Measurements from ENCODE around the gene ATP5PF. TPM values are rescaled to one million over a fixed set of nuclear protein-coding genes. Genes with fewer than 3 reads are reported as not detected.
"Not testable (repeated sequence)": the region's sequence is repeated elsewhere in the genome, so short reads cannot be mapped to it uniquely, and the experiment has no call there.

Gene ATP5PF
- total RNA-seq, 1 donor from 2014 or later = 117 TPM

GRCh38 chr21:25710550-25710949 lies 24.2 kb downstream of the ATP5PF start:
- Mint-ChIP-seq H3K9me3 (ENCODE audit: unreplicated experiment) (no peaks in the 10 kb centered on the region), H3K36me3 (ENCODE audit: unreplicated experiment) (no peaks in the 10 kb centered on the region), H3K27ac (ENCODE audit: unreplicated experiment) (no peak overlapping the region), H3K4me1 (ENCODE audit: unreplicated experiment) (no peaks in the 10 kb centered on the region), H3K27me3 (ENCODE audit: unreplicated experiment) (no peaks in the 10 kb centered on the region), H3K4me3 (ENCODE audit: unreplicated experiment) (no peak overlapping the region)
- no peak for DNase-seq (ENCODE audit: extremely low spot score, unreplicated experiment)
- TF ChIP-seq, protein P1, sequence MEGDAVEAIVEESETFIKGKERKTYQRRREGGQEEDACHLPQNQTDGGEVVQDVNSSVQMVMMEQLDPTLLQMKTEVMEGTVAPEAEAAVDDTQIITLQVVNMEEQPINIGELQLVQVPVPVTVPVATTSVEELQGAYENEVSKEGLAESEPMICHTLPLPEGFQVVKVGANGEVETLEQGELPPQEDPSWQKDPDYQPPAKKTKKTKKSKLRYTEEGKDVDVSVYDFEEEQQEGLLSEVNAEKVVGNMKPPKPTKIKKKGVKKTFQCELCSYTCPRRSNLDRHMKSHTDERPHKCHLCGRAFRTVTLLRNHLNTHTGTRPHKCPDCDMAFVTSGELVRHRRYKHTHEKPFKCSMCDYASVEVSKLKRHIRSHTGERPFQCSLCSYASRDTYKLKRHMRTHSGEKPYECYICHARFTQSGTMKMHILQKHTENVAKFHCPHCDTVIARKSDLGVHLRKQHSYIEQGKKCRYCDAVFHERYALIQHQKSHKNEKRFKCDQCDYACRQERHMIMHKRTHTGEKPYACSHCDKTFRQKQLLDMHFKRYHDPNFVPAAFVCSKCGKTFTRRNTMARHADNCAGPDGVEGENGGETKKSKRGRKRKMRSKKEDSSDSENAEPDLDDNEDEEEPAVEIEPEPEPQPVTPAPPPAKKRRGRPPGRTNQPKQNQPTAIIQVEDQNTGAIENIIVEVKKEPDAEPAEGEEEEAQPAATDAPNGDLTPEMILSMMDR (IDR thresholded peaks at IDR 0.05) = no peak

DNA sequence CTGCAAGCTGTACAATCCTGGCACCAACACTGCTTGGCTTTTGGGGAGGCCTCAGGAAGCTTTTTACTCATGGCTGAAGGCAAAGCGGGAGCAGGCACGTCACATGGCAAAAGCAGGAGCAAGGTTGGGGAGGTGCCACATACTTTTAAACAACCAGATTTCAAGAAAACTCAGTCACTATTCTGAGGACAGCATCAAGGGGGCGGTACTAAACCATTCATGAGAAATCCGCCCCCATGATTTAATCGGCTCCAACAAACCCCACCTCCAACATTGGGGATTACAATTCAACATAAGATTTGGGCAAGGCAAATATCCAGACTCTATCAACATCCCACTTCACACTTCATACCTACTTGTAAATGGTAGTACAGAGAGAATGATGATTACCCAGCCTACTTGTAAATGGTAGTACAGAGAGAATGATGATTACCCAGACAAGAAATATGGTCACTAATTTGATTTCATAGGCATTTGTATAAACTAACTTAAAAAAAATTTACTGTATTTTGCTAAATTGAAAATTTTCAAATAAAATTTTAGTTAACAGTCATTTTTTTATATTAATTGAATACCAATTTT lies 24.9 kb downstream of the ATP5PF start:
- no peaks in the 10 kb centered on the region for H3K4me1 Mint-ChIP-seq (ENCODE audit: unreplicated experiment)

GRCh38 chr21:25708467-25709065 lies 26.1 kb downstream of the ATP5PF start:
- no peak for DNase-seq (ENCODE audit: extremely low spot score, unreplicated experiment)
- Mint-ChIP-seq H3K27me3 (ENCODE audit: unreplicated experiment) (no peaks in the 10 kb centered on the region), H3K4me3 (ENCODE audit: unreplicated experiment) (no peak overlapping the region), H3K27ac (ENCODE audit: unreplicated experiment) (no peak overlapping the region), H3K4me1 (ENCODE audit: unreplicated experiment) (no peaks in the 10 kb centered on the region), H3K36me3 (ENCODE audit: unreplicated experiment) (no peaks in the 10 kb centered on the region), H3K9me3 (ENCODE audit: unreplicated experiment) (no peaks in the 10 kb centered on the region)
- TF ChIP-seq, protein P1 (IDR thresholded peaks at IDR 0.05) = peak; percentile 82

More for the DNA sequence above, 24.9 kb downstream of the ATP5PF start:
- Mint-ChIP-seq H3K36me3 (ENCODE audit: unreplicated experiment) (no peaks in the 10 kb centered on the region), H3K4me3 (ENCODE audit: unreplicated experiment) (no peak overlapping the region), H3K27ac (ENCODE audit: unreplicated experiment) (no peak overlapping the region), H3K9me3 (ENCODE audit: unreplicated experiment) (no peaks in the 10 kb centered on the region), H3K27me3 (ENCODE audit: unreplicated experiment) (no peaks in the 10 kb centered on the region)
- TF ChIP-seq, protein P1 (IDR thresholded peaks at IDR 0.05) = no peak
- DNase-seq (ENCODE audit: extremely low spot score, unreplicated experiment) = no peak

- Mint-ChIP-seq H3K4me1 (ENCODE audit: unreplicated experiment) (peaks cover 4% of the 10 kb centered on the region), H3K36me3 (ENCODE audit: unreplicated experiment) (no peaks in the 10 kb centered on the region), H3K4me3 (ENCODE audit: unreplicated experiment) (no peak overlapping the region), H3K9me3 (ENCODE audit: unreplicated experiment) (no peaks in the 10 kb centered on the region), H3K27me3 (ENCODE audit: unreplicated experiment) (no peaks in the 10 kb centered on the region), H3K27ac (ENCODE audit: unreplicated experiment) (no peak overlapping the region)
- no peak for DNase-seq (ENCODE audit: extremely low spot score, unreplicated experiment)
- TF ChIP-seq, protein P1 (IDR thresholded peaks at IDR 0.05) = no peak
Observed at GRCh38 chr21:25701529-25701928, 33.2 kb downstream of the ATP5PF start.

GRCh38 chr21:25700741-25701140 lies 34.0 kb downstream of the ATP5PF start:
- no peaks in the 10 kb centered on the region for H3K27me3 Mint-ChIP-seq (ENCODE audit: unreplicated experiment)
- DNase-seq (ENCODE audit: extremely low spot score, unreplicated experiment) = no peak
- H3K4me3 Mint-ChIP-seq (ENCODE audit: unreplicated experiment) = no peak overlapping the region
- TF ChIP-seq, protein P1 (IDR thresholded peaks at IDR 0.05) = no peak
- H3K36me3 Mint-ChIP-seq (ENCODE audit: unreplicated experiment) = no peaks in the 10 kb centered on the region
- H3K4me1 Mint-ChIP-seq (ENCODE audit: unreplicated experiment) = peaks cover 4% of the 10 kb centered on the region
- H3K9me3 Mint-ChIP-seq (ENCODE audit: unreplicated experiment) = no peaks in the 10 kb centered on the region
- H3K27ac Mint-ChIP-seq (ENCODE audit: unreplicated experiment) = no peak overlapping the region

- not testable (repeated sequence) for H3K4me3 Mint-ChIP-seq (ENCODE audit: unreplicated experiment); H3K36me3 Mint-ChIP-seq (ENCODE audit: unreplicated experiment); H3K4me1 Mint-ChIP-seq (ENCODE audit: unreplicated experiment); H3K27me3 Mint-ChIP-seq (ENCODE audit: unreplicated experiment); H3K27ac Mint-ChIP-seq (ENCODE audit: unreplicated experiment); DNase-seq (ENCODE audit: extremely low spot score, unreplicated experiment); H3K9me3 Mint-ChIP-seq (ENCODE audit: unreplicated experiment)
Observed at GRCh38 chr21:25695461-25695860, 39.2 kb downstream of the ATP5PF start.
